NCI-H524 (cell line): ENCODE results near the gene NIFK.
"Not testable (repeated sequence)": the region's sequence is repeated elsewhere in the genome, so short reads cannot be mapped to it uniquely, and the experiment has no call there.

ENCODE experiments used
- DNase-seq, 2 experiments: peaks; one replicate each; lab custom pipeline; 2025; lab: John Stamatoyannopoulos, UW

Gene NIFK

DNA sequence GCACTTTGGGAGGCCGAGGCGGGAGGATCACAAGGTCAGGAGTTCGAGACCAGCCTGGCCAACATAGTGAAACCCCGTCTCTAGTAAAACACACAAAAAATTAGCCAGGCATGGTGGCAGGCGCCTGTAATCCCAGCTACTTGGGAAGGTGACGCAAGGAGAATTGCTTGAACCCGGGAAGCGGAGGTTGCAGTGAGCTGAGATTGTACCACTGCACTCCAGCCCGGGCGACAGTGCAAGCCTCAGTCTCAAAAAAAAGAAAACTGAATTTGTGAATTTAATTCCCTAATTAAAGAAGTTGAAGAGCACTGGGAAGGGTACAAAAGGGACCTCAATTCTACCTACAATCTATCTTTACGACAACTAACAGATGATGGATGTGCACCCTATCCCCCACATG is 2.1 kb downstream of the NIFK start:
- not testable (repeated sequence) for DNase-seq

- no peak for DNase-seq
These were observed 5.3 kb downstream of the NIFK start for GRCh38 chr2:121731366-121731765.

DNA sequence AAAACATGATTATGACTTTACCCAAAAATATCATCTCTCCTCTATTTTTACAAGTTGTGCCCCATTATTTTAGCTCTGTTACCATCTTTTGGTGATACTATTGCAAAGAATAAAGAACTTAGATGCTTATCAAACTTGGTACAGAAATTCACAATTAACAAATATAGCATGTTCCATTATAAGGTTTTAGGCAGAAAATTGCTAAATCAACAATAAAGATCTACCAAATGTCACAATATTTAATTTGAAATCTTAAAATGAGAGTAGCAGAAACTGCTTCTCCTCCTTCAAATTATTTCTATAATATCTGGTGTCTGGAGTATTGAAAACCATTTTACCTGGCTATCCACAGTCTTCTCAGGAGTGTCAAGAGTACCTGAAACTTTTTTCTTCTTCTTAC is 8.7 kb downstream of the NIFK start:
- DNase-seq, result no peak

- no peak for DNase-seq
These were observed 9.3 kb downstream of the NIFK start for GRCh38 chr2:121727332-121727731.

- no peak for DNase-seq
These were observed 13.4 kb downstream of the NIFK start for GRCh38 chr2:121723316-121723715.

DNA sequence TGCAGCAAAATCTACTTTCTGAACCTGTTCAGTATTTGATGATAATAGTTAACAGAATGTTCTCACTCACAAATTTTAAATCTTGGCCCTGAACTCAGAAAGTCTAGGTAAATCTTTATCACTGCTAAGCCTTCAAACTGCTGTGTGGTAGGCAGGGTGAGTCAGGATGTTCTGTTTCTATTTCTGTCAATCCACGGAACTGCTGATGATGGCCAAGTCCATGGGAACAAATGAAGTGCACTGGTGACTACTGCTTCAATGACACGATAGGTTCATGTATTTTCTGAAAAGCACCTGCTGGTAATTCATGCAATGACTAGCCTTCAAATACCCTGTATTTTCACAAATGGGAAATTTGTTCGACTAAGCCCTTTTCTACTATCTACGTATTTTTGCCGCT is 14.2 kb downstream of the NIFK start:
- no peak for DNase-seq

- DNase-seq, result no peak
These were observed 14.7 kb downstream of the NIFK start for GRCh38 chr2:121721926-121722325.

DNA sequence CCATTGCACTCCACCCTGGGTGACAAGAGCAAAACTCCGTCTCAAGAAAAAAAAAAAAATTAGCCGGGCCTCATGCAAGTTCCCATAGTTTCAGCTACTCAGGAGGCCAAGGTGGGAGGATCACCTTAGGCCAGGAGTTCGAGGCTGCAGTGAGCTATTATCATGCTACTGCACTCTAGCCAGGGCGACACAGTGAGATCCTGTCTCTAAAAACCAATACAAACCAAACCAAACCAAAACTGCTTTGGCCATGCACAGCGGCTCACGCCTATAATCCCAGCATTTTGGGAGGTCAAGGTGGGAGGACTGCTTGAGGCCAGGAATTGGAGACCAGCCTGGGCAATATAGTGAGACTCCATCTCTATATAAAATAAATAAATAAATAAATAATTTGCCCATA is 19.1 kb downstream of the NIFK start:
- DNase-seq, result no peak

GRCh38 chr2:121716126-121716525 is 20.5 kb downstream of the NIFK start:
- DNase-seq, result no peak

DNA sequence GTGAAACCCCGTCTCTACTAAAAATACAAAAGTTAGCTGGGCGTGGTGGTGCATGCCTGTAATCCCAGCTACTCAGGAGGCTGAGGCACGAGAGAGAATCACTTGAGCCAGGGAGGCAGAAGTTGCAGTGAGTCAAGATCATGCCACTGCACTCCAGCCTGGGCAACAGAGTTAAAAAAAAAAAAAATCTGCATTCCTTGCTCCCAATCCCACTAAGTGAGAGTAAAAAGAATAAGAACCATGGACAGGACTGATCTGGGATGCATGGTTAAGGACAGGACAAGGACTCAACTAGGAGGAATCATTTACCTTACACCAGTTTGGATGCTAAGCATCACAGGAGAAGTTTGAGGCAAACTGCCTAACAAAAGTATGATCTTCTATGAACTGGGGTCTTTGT is 25.2 kb downstream of the NIFK start:
- DNase-seq, result not testable (repeated sequence)

- no peak for DNase-seq
These were observed 26.1 kb downstream of the NIFK start for GRCh38 chr2:121710470-121711170.

DNA sequence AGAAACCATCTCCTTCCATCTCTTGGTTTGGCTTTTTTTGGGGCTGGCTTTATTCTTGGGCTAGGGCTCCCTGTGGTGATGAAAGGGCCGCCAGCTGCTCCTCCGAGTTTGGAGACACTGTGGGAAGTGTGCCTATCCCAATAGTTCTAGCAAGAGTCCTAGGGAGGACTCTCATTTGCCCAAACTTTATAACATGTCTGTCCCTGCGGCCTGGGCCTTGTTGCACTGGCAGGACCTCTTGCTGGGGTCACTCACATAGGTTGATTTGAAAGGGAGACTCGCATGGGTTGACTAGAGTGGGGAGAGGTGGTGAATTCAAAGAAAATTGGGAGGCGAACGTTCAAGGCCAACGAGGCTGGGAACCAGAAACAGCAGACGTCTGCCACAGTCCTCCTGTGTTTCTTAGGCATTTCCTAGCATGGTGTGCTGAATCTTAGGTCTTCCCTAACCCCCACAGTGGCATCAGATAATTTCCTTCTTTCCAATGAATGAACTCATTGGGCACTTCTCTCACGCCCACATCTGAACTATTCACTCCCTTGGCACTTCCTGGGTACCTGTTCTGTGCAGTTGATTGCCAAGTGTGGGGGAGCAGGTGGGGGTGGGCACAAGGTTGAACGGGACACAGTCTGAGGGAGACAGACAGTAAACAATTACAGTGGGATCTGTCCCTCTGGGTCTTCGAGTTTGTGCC is 26.8 kb downstream of the NIFK start:
- no peak for DNase-seq

DNA sequence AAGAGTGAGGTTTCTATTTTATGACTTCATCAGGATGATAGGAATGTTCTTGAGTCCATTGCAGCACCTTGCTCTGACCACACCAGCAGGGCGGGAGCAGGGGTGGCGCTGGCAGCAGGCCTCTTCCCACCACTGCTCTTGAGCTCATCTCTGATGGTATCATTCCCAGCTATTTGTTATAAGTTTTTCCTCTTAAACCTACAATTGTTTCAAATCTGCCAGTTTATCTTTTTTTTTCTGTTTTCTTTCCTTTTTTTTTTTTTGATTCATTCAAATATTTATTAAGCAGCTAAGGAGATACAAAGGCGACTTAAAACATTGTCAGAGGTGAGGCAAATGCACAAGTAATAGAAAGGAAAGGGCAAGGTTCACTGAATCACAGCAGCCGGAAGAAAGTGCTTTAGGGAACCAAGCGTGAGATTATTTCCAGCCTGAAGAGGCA is 28.7 kb downstream of the NIFK start:
- no peak for DNase-seq

GRCh38 chr2:121707344-121707919 is 29.2 kb downstream of the NIFK start:
- DNase-seq, result peak; percentile 30 to 51

DNA sequence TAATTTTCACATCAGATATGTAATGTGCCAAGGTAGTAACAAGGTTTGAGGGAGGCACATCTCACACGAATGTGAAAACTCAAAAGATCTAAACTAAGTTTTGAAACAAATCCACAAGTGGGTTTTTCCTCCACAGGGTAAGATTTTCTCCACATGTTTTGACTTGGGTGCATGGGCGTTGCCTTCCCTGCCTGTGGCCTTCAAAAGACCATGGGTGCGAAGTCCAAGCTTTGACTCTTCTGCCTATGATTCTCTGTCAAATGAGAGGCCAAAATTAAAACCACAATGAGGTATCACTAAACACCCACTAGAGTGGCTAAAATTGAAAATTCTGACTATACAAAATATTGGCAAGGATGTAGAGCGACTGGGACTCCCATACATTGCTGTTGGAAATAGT is 30.7 kb downstream of the NIFK start:
- no peak for DNase-seq

DNA sequence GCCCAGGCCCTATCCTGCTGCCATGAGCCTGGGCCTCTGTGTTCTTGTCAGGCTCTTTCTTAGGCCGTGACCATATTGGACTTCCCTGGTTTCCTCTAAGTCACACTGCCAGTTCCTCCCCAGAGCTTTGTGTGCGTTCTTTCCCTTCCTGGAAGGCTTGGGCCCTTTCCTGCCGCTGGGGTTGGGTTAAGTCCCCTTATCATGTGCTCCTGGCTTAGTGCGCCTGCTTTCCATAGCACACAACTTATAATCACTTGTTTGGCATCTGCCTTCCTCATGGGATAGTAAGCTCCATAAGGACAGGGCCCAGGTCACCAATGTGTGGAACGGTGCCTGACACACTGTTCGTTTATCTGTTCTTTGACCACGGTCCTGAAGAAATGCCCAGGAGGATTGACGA is 31.3 kb downstream of the NIFK start:
- DNase-seq, result no peak

- not testable (repeated sequence) for DNase-seq
These were observed 34.9 kb downstream of the NIFK start for GRCh38 chr2:121701761-121702160.

DNA sequence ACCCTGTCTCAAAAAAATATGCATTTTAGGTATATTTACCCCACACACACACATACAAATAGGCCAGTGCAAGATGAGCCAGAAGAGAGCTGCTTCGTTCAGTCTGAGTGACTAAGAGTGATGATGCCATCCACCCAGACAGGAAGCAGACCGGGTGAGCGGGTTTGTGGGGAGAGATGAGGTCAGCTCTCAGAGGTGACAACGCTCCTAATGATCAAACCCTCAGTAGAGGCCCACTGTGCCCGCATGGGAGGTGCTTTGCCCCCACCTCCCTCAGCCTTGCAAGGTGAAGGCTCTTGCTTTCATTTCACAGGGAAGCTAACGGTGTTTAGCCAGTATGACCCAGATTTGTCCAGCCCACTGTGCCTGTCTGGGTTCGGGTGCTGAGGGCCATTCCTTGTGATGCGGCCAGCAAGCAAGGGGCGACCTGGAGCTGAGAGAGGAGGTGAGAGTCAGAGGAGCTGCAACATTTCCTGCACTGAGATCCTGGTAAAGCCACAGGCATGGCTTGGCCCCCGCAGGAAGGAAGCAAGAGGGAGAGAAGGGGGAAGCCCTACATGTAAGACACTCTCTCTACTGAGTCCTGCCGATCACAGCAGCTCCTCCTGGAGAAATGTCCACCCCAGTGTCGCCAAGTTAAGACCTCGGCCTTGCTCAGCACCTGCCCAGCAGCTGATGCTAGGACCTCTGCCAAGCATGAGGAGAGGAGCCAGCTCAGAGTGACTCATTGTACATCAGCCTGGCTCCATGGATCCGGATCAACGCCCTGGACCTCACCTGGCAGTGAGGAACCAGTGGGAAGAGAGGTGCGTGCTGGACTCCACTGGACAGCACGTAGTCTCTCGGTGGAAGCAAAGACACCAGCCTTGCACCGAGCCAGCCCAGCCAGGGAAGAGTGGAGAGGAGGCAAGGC is 37.0 kb downstream of the NIFK start:
- DNase-seq, result no peak

GRCh38 chr2:121698318-121698930 is 38.3 kb downstream of the NIFK start:
- no peak for DNase-seq

GRCh38 chr2:121697108-121697631 is 39.5 kb downstream of the NIFK start:
- DNase-seq, result no peak

GRCh38 chr2:121696410-121696930 is 40.2 kb downstream of the NIFK start:
- DNase-seq, result peak in 1 of 2 experiments; percentile 9

GRCh38 chr2:121695171-121695451 is 41.6 kb downstream of the NIFK start:
- no peak for DNase-seq
